GM12878 (cell line): Measurements from ENCODE around the gene VRK3. TPM values are rescaled to one million over a fixed set of nuclear protein-coding genes. Genes with fewer than 3 reads are reported as not detected.

Source experiments
- ATAC-seq: fragments of 200-7000 bp; cut with Tn5 transposase; 3 replicates; pipeline ENCODE4 v1.9.1; 2020; ENCODE audit warnings: mild to moderate bottlenecking, moderate library complexity
- BruUV-seq: library from RNA; stranded (reverse); fragments of 400-500 nt; replicated peaks from 2 replicates; lab custom pipeline; 2021; lab: Mats Ljungman, UMichigan
- CTCF ChIA-PET: fragments of 300-600 bp; sonication (Branson Sonifier 250); formaldehyde crosslinking; extraction: SDS; loops from one replicate; lab custom pipeline; 2021; ENCODE audit warnings: inconsistent platforms; lab: Yijun Ruan, JAX
- POLR2A ChIA-PET: fragments of 350-600 bp; formaldehyde crosslinking; extraction: SDS; loops from one replicate; lab custom pipeline; 2021; ENCODE audit warnings: inconsistent platforms; lab: Charles Lee
- RAD21 ChIA-PET: fragments of 300-600 bp; sonication (Branson Sonifier 250); formaldehyde crosslinking; loops from one replicate; lab custom pipeline; 2023; ENCODE audit warnings: antibody characterized with exemption; ENCODE audit not compliant: unreplicated experiment; lab: Charles Lee
- SMC1A ChIA-PET: fragments of 300-600 bp; sonication (Branson Sonifier 250); formaldehyde crosslinking; loops from one replicate; lab custom pipeline; 2023; ENCODE audit not compliant: unreplicated experiment, uncharacterized antibody; lab: Charles Lee
- DNase-seq: peaks from one replicate; pipeline ENCODE4 v3.0.0-alpha.2; 2011; ENCODE audit warnings: low read depth, low spot score
- FAIRE-seq: peaks from 3 replicates; lab custom pipeline; 2011; peaks lifted over from hg19 to GRCh38; lab: Jason Lieb, UNC
- H2AFZ ChIP-seq: 2 replicates; pipeline ENCODE4 v1.6.0; 2011; ENCODE audit warnings: low read depth, low read length, control low read depth; ENCODE audit not compliant: control insufficient read depth
- H3K27ac ChIP-seq: 2 replicates; pipeline ENCODE4 v1.5.1; 2011; ENCODE audit warnings: control low read depth; ENCODE audit not compliant: control insufficient read depth, insufficient read depth
- H3K27me3 ChIP-seq, 2 experiments: replicated peaks in 1 of 2; 2 replicates each; pipeline versions ENCODE4 v1.6.0 to v1.6.1; 2011; ENCODE audit warnings: low read length in 1 of 2; ENCODE audit not compliant: control insufficient read depth in 2 of 2, insufficient read depth in 2 of 2
- H3K36me3 ChIP-seq, 2 experiments: 2 replicates each; pipeline ENCODE4 v1.5.1; 2011; ENCODE audit warnings: low read length in 1 of 2; ENCODE audit not compliant: control insufficient read depth in 2 of 2, insufficient read depth in 2 of 2
- H3K4me1 ChIP-seq: 2 replicates; pipeline ENCODE4 v1.6.1; 2011; ENCODE audit warnings: mild to moderate bottlenecking, low read length, moderate library complexity, mixed read lengths; ENCODE audit not compliant: control insufficient read depth, insufficient read depth
- H3K4me2 ChIP-seq: 2 replicates; pipeline ENCODE4 v1.6.0; 2011; ENCODE audit warnings: control low read depth; ENCODE audit not compliant: control insufficient read depth, insufficient read depth
- H3K4me3 ChIP-seq: fragments of 200-600 bp; sonication (generic); 2 replicates; pipeline ENCODE4 v1.5.1; 2016
- H3K79me2 ChIP-seq: 2 replicates; pipeline ENCODE4 v1.6.0; 2011; ENCODE audit warnings: low read length; ENCODE audit not compliant: control insufficient read depth, insufficient read depth
- H3K9ac ChIP-seq: 2 replicates; pipeline ENCODE4 v1.8.0; 2011; ENCODE audit warnings: low read length, control low read depth, mixed read lengths; ENCODE audit not compliant: control insufficient read depth, insufficient read depth
- H3K9me3 ChIP-seq: replicated peaks from 3 replicates; pipeline ENCODE4 v1.5.1; 2011; ENCODE audit warnings: mild to moderate bottlenecking, low read length; ENCODE audit not compliant: control insufficient read depth, insufficient read depth
- H4K20me1 ChIP-seq: 2 replicates; pipeline ENCODE4 v1.6.0; 2011; ENCODE audit not compliant: control insufficient read depth, insufficient read depth
- BMI1 ChIP-seq: fragments of 450-650 bp; IDR thresholded peaks from 2 replicates; pipeline ENCODE4 v1.6.1; 2016; ENCODE audit warnings: mild to moderate bottlenecking, moderate library complexity, borderline replicate concordance
- DPF2 ChIP-seq: fragments of 450-650 bp; IDR thresholded peaks from 2 replicates; pipeline ENCODE4 v1.6.1; 2017; ENCODE audit warnings: mild to moderate bottlenecking
- E2F8 ChIP-seq: fragments of 450-650 bp; IDR thresholded peaks from 2 replicates; pipeline ENCODE4 v1.6.1; 2018; ENCODE audit warnings: mild to moderate bottlenecking, low read depth, moderate library complexity; ENCODE audit not compliant: partially characterized antibody
- FOS ChIP-seq: IDR thresholded peaks from 3 replicates; pipeline ENCODE4 v1.6.1; 2011; ENCODE audit warnings: borderline replicate concordance; ENCODE audit not compliant: insufficient read length; ENCODE audit errors: extremely low read depth
- GATAD2B ChIP-seq: fragments of 450-650 bp; conservative IDR thresholded peaks from 2 replicates; pipeline ENCODE4 v1.6.1; 2017; ENCODE audit warnings: low read depth, mild to moderate bottlenecking, moderate library complexity
- HDAC6 ChIP-seq: fragments of 200-600 bp; sonication (generic); IDR thresholded peaks from one replicate; pipeline ENCODE4 v1.8.0; 2017; ENCODE audit warnings: antibody characterized with exemption; ENCODE audit not compliant: unreplicated experiment
- KDM1A ChIP-seq: fragments of 200-600 bp; sonication (generic); IDR thresholded peaks from 2 replicates; pipeline ENCODE4 v1.6.1; 2016; ENCODE audit warnings: borderline replicate concordance
- MTA2 ChIP-seq: fragments of 450-650 bp; IDR thresholded peaks from 2 replicates; pipeline ENCODE4 v1.6.1; 2016; ENCODE audit warnings: low read depth, mild to moderate bottlenecking, moderate library complexity
- NBN ChIP-seq: fragments of 450-650 bp; IDR thresholded peaks from 2 replicates; pipeline ENCODE4 v1.6.1; 2016
- NFXL1 ChIP-seq: fragments of 450-650 bp; IDR thresholded peaks from 2 replicates; pipeline ENCODE4 v1.6.1; 2017; ENCODE audit warnings: antibody characterized with exemption, mild to moderate bottlenecking, borderline replicate concordance
- PBX3 ChIP-seq: IDR thresholded peaks from 2 replicates; pipeline ENCODE4 v1.6.1; 2011; ENCODE audit warnings: mild to moderate bottlenecking, low read depth, low read length, moderate library complexity; ENCODE audit not compliant: insufficient replicate concordance
- SRF ChIP-seq, 2 experiments: IDR thresholded peaks; 2 replicates each; pipeline ENCODE4 v1.6.1; 2011; ENCODE audit warnings: low read depth in 2 of 2, low read length in 2 of 2, mild to moderate bottlenecking in 1 of 2, moderate library complexity in 1 of 2
- STAT1 ChIP-seq: fragments of 450-650 bp; conservative IDR thresholded peaks from 2 replicates; pipeline ENCODE4 v1.6.1; 2014; ENCODE audit warnings: antibody characterized with exemption, mild to moderate bottlenecking
- ZSCAN29 ChIP-seq: fragments of 450-650 bp; IDR thresholded peaks from 2 replicates; pipeline ENCODE4 v1.6.1; 2017; ENCODE audit warnings: mild to moderate bottlenecking, moderate library complexity
- WGBS: methylation state at CpG from one replicate; pipeline ENCODE4 v1.1.6; 2016; ENCODE audit warnings: low lambda C conversion rate; ENCODE audit not compliant: insufficient replicate concordance, insufficient coverage; ENCODE audit errors: missing lambda C conversion rate; 5-methylcytosine and 5-hydroxymethylcytosine counted together
- in situ Hi-C: fragments of 300-500 bp; cut with MboI; formaldehyde crosslinking; loops from 9 replicates; pipeline ENCODE4 v1.14.3; 2018; ENCODE audit warnings: mixed read lengths
- intact Hi-C: fragments of 100-400 bp; cut with micrococcal nuclease; formaldehyde crosslinking; loops from one replicate; pipeline ENCODE4 v1.14.2; 2022; ENCODE audit not compliant: unreplicated experiment
- polyA plus RNA-seq, 11 experiments: library from polyadenylated mRNA; depleted of rRNA in 4 of 11; unstranded in 6 of 11; stranded (reverse) in 5 of 11; fragments of >200 nt; fragmentation: Nextera tagmentation in 4 of 11; fragmentation: Illumina TruSeq in 1 of 11; extraction: Ambion mirVana in 4 of 11; extraction: Trizol in 1 of 11; gene quantifications; 1 replicate in 1 of 11; 2 replicates in 10 of 11; pipeline versions ENCODE4 v1.2.1 to v1.2.3, GENCODE V29; 2011 to 2016; ENCODE audit warnings: inconsistent platforms in 2 of 11, missing spikeins in 2 of 11, low read depth in 1 of 11
- total RNA-seq, 4 experiments: library from RNA; depleted of rRNA in 3 of 4; stranded (reverse); fragments of >200 nt in 3 of 4; fragmentation: Illumina TruSeq in 1 of 4; extraction: Trizol in 1 of 4; gene quantifications; 2 replicates each; pipeline versions ENCODE4 v1.2.1 to v1.2.3, GENCODE V29; 2013 to 2021
- TF ChIP-seq, protein P1 (sequence below): IDR thresholded peaks from 2 replicates; pipeline ENCODE4 v1.6.1; 2011; ENCODE audit warnings: borderline replicate concordance, low read depth, mild to moderate bottlenecking, moderate library complexity, low read length; ENCODE audit not compliant: insufficient read depth, poor library complexity, severe bottlenecking
- TF ChIP-seq, protein P2 (sequence below): fragments of 450-650 bp; IDR thresholded peaks from 2 replicates; pipeline ENCODE4 v1.6.1; 2017; ENCODE audit warnings: mild to moderate bottlenecking, moderate library complexity

VRK3 gene
- total and polyA plus RNA-seq, 10 of the 15 experiments (the other 5 are each of a cell fraction or from before 2014, with no cell fraction given): 17.3 to 61.9 (median 35.5) TPM

- ChIA-PET POLR2A (no interaction called here), RAD21 (no interaction called here), SMC1A (no interaction called here), CTCF (no interaction called here)
- intact Hi-C loops (no loop called here), in situ Hi-C loops (no loop called here)
- Histone ChIP-seq H2AFZ (no peak overlapping the region), H3K9ac (no peak overlapping the region), H3K4me1 (peaks cover 7% of the 10 kb centered on the region; the same call in 1 of the 2 replicates), H3K9me3 (peaks cover under 1% of the 10 kb centered on the region), H3K4me2 (no peak overlapping the region), H3K79me2 (no peaks in the 10 kb centered on the region), H3K36me3 (no peaks in the 10 kb centered on the region), H3K4me3 (no peak overlapping the region), H3K27me3 (no peaks in the 10 kb centered on the region), H4K20me1 (no peaks in the 10 kb centered on the region), H3K27ac (no peak overlapping the region)
- BruUV-seq: no TSS peak
- no peak for DNase-seq
- WGBS: 58% methylated on average over 8 of the region's 8 CpGs
- no peak for FAIRE-seq
- no peak for ATAC-seq
- TF ChIP-seq E2F8 (no peak), PBX3 (no peak), NBN (no peak), SRF (IDR thresholded peaks at IDR 0.05; ENCODE audit: low read depth in 2 of 2, low read length in 2 of 2) (no peak), HDAC6 (no peak), STAT1 (no peak), FOS (no peak), GATAD2B (no peak), NFXL1 (no peak), ZSCAN29 (no peak), BMI1 (no peak), MTA2 (no peak), KDM1A (no peak), DPF2 (no peak)
- TF ChIP-seq, protein P1, sequence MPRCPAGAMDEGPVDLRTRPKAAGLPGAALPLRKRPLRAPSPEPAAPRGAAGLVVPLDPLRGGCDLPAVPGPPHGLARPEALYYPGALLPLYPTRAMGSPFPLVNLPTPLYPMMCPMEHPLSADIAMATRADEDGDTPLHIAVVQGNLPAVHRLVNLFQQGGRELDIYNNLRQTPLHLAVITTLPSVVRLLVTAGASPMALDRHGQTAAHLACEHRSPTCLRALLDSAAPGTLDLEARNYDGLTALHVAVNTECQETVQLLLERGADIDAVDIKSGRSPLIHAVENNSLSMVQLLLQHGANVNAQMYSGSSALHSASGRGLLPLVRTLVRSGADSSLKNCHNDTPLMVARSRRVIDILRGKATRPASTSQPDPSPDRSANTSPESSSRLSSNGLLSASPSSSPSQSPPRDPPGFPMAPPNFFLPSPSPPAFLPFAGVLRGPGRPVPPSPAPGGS: no peak
- TF ChIP-seq, protein P2, sequence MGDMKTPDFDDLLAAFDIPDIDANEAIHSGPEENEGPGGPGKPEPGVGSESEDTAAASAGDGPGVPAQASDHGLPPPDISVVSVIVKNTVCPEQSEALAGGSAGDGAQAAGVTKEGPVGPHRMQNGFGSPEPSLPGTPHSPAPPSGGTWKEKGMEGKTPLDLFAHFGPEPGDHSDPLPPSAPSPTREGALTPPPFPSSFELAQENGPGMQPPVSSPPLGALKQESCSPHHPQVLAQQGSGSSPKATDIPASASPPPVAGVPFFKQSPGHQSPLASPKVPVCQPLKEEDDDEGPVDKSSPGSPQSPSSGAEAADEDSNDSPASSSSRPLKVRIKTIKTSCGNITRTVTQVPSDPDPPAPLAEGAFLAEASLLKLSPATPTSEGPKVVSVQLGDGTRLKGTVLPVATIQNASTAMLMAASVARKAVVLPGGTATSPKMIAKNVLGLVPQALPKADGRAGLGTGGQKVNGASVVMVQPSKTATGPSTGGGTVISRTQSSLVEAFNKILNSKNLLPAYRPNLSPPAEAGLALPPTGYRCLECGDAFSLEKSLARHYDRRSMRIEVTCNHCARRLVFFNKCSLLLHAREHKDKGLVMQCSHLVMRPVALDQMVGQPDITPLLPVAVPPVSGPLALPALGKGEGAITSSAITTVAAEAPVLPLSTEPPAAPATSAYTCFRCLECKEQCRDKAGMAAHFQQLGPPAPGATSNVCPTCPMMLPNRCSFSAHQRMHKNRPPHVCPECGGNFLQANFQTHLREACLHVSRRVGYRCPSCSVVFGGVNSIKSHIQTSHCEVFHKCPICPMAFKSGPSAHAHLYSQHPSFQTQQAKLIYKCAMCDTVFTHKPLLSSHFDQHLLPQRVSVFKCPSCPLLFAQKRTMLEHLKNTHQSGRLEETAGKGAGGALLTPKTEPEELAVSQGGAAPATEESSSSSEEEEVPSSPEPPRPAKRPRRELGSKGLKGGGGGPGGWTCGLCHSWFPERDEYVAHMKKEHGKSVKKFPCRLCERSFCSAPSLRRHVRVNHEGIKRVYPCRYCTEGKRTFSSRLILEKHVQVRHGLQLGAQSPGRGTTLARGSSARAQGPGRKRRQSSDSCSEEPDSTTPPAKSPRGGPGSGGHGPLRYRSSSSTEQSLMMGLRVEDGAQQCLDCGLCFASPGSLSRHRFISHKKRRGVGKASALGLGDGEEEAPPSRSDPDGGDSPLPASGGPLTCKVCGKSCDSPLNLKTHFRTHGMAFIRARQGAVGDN: no peak
These were observed 26.8 kb upstream of the VRK3 start for GRCh38 chr19:50051964-50052363.
